Measurements from ENCODE around the gene GGT7. TPM values are rescaled to one million over a fixed set of nuclear protein-coding genes. Genes with fewer than 3 reads are reported as not detected.

GGT7 gene
- total RNA-seq, 1 experiment from 2014 or later, result 11.5 TPM

- Histone ChIP-seq H3K9me3 (ENCODE audit: control insufficient read depth, insufficient read depth, low read depth, low read length) (no peaks in the 10 kb centered on the region), H3K27me3 (ENCODE audit: control insufficient read depth, insufficient read depth, low read length) (no peaks in the 10 kb centered on the region), H3K4me3 (ENCODE audit: low read depth in 2 of 2, low read length in 2 of 2) (no peak overlapping the region; a peak in 1 of 4 replicates), H3K36me3 (ENCODE audit: control insufficient read depth, insufficient read depth, low read length) (no peaks in the 10 kb centered on the region), H3K4me1 (ENCODE audit: control insufficient read depth, insufficient read depth, low read length) (no peaks in the 10 kb centered on the region), H3K27ac (ENCODE audit: low read length) (no peak overlapping the region)
- ATAC-seq (peak; percentile 79), DNase-seq (ENCODE audit: low read depth, low spot score) (peak; percentile 22)
- CTCF ChIA-PET, result no interaction called here
- no TSS peak for BruUV-seq (replicated peaks)
- POLR2A ChIA-PET, result no interaction called here
- intact Hi-C loops (cut with micrococcal nuclease; ENCODE audit: unreplicated experiment), result loop anchor here (5.0 to 10.0 kb wide), 2 partner anchors 370 to 433 kb away; no protein-coding TSS in a partner anchor
- TF ChIP-seq CTCF (IDR thresholded peaks at IDR 0.05) (peak; percentile 63), TCF7L2 (IDR thresholded peaks at IDR 0.05; ENCODE audit: low read depth, low read length) (no peak)
- in situ Hi-C loops (cut with HindIII; ENCODE audit: low pct_unique_long_range_greater_than_20kb, low sequenced_read_pairs), result no loop called here
Observed at GRCh38 chr20:34834459-34834893, 38.2 kb downstream of the GGT7 start.

GRCh38 chr20:34831936-34832335 lies 40.7 kb downstream of the GGT7 start:
- in situ Hi-C loops (cut with HindIII; ENCODE audit: low pct_unique_long_range_greater_than_20kb, low sequenced_read_pairs) (no loop called here), intact Hi-C loops (cut with micrococcal nuclease; ENCODE audit: unreplicated experiment) (loop anchor here (5.0 to 10.0 kb wide), 2 partner anchors 373 to 435 kb away; no protein-coding TSS in a partner anchor)
- POLR2A ChIA-PET, result no interaction called here
- Histone ChIP-seq H3K27me3 (ENCODE audit: control insufficient read depth, insufficient read depth, low read length) (no peaks in the 10 kb centered on the region), H3K4me3 (ENCODE audit: low read depth in 2 of 2, low read length in 2 of 2) (no peak overlapping the region), H3K36me3 (ENCODE audit: control insufficient read depth, insufficient read depth, low read length) (no peaks in the 10 kb centered on the region), H3K9me3 (ENCODE audit: control insufficient read depth, insufficient read depth, low read depth, low read length) (no peaks in the 10 kb centered on the region), H3K4me1 (ENCODE audit: control insufficient read depth, insufficient read depth, low read length) (no peaks in the 10 kb centered on the region), H3K27ac (ENCODE audit: low read length) (no peak overlapping the region)
- BruUV-seq (replicated peaks), result no TSS peak
- ATAC-seq (no peak), DNase-seq (ENCODE audit: low read depth, low spot score) (no peak)
- CTCF ChIA-PET, result interaction anchor here (0.6 kb wide), 1 partner anchor 616 kb away, joined by 3 read pairs; no protein-coding TSS in a partner anchor
- TF ChIP-seq TCF7L2 (IDR thresholded peaks at IDR 0.05; ENCODE audit: low read depth, low read length) (no peak), CTCF (IDR thresholded peaks at IDR 0.05) (no peak)

- TF ChIP-seq REST (IDR thresholded peaks at IDR 0.05; ENCODE audit: insufficient read depth in 1 of 2, low read depth in 2 of 2, low read length in 1 of 2) (no peak), POLR2AphosphoS5 (IDR thresholded peaks at IDR 0.05; ENCODE audit: low read depth, low read length) (no peak), CTCF (IDR thresholded peaks at IDR 0.05) (no peak; the same call in 1 of the 2 replicates), SIN3A (IDR thresholded peaks at IDR 0.05; ENCODE audit: borderline replicate concordance, insufficient read depth, low read depth, low read length) (no peak), TCF7L2 (IDR thresholded peaks at IDR 0.05; ENCODE audit: low read depth, low read length) (no peak)
- H3K4me1 ChIP-seq (ENCODE audit: control insufficient read depth, insufficient read depth, low read length), result peaks cover 4% of the 10 kb centered on the region; the same call in 1 of the 2 replicates
- intact Hi-C loops (cut with micrococcal nuclease; ENCODE audit: unreplicated experiment), result no loop called here
- no TSS peak for BruUV-seq (replicated peaks)
- CTCF ChIA-PET, result interaction anchor here (0.6 kb wide), 1 partner anchor 357 kb away, joined by 6 read pairs; no protein-coding TSS in a partner anchor
- no peaks in the 10 kb centered on the region for H3K9me3 ChIP-seq (ENCODE audit: control insufficient read depth, insufficient read depth, low read depth, low read length)
- no peaks in the 10 kb centered on the region; the same call in 1 of the 2 replicates for H3K36me3 ChIP-seq (ENCODE audit: control insufficient read depth, insufficient read depth, low read length)
- DNase-seq (ENCODE audit: low read depth, low spot score) (no peak), ATAC-seq (no peak)
- H3K27ac ChIP-seq (ENCODE audit: low read length), result no peak overlapping the region
- POLR2A ChIA-PET, result interaction anchor here (0.7 kb wide), 1 partner anchor 81 kb away, joined by 5 read pairs; no protein-coding TSS in a partner anchor
- H3K4me3 ChIP-seq (ENCODE audit: low read depth in 2 of 2, low read length in 2 of 2), result no peak overlapping the region
- H3K27me3 ChIP-seq (ENCODE audit: control insufficient read depth, insufficient read depth, low read length), result no peaks in the 10 kb centered on the region
- in situ Hi-C loops (cut with HindIII; ENCODE audit: low pct_unique_long_range_greater_than_20kb, low sequenced_read_pairs), result no loop called here
Observed at GRCh38 chr20:34829191-34829590, 43.5 kb downstream of the GGT7 start.
